ENCODE measurements around the gene RPP25.

The RPP25 gene

DNA sequence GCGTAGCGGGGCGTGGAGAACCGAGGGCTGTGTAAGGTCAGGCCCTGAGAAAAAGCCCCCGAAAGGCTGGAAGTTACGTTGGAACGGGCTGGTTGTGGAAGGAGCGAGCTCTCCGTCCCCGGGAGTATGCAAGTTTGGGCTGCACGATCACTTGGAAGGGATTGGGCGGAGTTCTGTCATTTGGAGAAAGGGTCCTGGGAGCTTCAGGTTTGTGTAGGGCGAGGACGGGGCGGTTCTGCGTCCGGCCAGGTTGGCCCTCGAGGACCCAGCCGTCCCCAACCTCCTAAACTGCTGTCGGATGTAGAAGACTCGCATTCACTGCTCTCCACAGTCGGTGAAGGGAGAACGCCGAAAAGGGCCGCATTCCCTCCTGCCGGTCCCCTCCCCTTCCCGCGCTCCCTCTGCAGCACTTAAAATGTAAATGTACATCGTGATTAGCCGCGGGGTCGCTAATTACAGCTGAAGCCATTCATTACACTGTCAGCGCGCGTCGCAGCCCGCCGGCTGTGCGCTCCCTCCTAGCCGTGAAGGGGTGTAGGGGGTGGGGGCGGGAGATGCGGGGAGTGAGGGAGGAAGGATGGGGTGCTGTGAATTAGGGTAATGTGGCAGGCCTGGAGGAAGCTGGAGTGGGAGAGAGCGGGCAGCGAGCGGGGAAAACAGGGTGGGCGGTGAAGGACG lies 2.5 kb upstream of the RPP25 start:
- TF ChIP-seq, protein P1, sequence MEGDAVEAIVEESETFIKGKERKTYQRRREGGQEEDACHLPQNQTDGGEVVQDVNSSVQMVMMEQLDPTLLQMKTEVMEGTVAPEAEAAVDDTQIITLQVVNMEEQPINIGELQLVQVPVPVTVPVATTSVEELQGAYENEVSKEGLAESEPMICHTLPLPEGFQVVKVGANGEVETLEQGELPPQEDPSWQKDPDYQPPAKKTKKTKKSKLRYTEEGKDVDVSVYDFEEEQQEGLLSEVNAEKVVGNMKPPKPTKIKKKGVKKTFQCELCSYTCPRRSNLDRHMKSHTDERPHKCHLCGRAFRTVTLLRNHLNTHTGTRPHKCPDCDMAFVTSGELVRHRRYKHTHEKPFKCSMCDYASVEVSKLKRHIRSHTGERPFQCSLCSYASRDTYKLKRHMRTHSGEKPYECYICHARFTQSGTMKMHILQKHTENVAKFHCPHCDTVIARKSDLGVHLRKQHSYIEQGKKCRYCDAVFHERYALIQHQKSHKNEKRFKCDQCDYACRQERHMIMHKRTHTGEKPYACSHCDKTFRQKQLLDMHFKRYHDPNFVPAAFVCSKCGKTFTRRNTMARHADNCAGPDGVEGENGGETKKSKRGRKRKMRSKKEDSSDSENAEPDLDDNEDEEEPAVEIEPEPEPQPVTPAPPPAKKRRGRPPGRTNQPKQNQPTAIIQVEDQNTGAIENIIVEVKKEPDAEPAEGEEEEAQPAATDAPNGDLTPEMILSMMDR (IDR thresholded peaks at IDR 0.05; ENCODE audit: insufficient read depth, low read length): no peak
- TF ChIP-seq GABPA (IDR thresholded peaks at IDR 0.05; ENCODE audit: low read depth) (no peak), POLR2AphosphoS5 (IDR thresholded peaks at IDR 0.05; ENCODE audit: low read depth) (no peak), SPI1 (IDR thresholded peaks at IDR 0.05; ENCODE audit: borderline replicate concordance, low read depth) (no peak)
- TF ChIP-seq, protein P2, sequence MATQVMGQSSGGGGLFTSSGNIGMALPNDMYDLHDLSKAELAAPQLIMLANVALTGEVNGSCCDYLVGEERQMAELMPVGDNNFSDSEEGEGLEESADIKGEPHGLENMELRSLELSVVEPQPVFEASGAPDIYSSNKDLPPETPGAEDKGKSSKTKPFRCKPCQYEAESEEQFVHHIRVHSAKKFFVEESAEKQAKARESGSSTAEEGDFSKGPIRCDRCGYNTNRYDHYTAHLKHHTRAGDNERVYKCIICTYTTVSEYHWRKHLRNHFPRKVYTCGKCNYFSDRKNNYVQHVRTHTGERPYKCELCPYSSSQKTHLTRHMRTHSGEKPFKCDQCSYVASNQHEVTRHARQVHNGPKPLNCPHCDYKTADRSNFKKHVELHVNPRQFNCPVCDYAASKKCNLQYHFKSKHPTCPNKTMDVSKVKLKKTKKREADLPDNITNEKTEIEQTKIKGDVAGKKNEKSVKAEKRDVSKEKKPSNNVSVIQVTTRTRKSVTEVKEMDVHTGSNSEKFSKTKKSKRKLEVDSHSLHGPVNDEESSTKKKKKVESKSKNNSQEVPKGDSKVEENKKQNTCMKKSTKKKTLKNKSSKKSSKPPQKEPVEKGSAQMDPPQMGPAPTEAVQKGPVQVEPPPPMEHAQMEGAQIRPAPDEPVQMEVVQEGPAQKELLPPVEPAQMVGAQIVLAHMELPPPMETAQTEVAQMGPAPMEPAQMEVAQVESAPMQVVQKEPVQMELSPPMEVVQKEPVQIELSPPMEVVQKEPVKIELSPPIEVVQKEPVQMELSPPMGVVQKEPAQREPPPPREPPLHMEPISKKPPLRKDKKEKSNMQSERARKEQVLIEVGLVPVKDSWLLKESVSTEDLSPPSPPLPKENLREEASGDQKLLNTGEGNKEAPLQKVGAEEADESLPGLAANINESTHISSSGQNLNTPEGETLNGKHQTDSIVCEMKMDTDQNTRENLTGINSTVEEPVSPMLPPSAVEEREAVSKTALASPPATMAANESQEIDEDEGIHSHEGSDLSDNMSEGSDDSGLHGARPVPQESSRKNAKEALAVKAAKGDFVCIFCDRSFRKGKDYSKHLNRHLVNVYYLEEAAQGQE (IDR thresholded peaks at IDR 0.05; ENCODE audit: insufficient replicate concordance, low read depth): no peak
- no peak overlapping the region for H3K27ac ChIP-seq (replicated peaks)
- peaks cover 42% of the 10 kb centered on the region for H3K27me3 ChIP-seq (ENCODE audit: insufficient read depth, poor library complexity, severe bottlenecking)
- DNase-seq (ENCODE audit: low read depth in 1 of 2, low spot score in 1 of 2): no peak
- no peak overlapping the region for H3K4me3 ChIP-seq (replicated peaks; ENCODE audit: insufficient read depth, low read length)

DNA sequence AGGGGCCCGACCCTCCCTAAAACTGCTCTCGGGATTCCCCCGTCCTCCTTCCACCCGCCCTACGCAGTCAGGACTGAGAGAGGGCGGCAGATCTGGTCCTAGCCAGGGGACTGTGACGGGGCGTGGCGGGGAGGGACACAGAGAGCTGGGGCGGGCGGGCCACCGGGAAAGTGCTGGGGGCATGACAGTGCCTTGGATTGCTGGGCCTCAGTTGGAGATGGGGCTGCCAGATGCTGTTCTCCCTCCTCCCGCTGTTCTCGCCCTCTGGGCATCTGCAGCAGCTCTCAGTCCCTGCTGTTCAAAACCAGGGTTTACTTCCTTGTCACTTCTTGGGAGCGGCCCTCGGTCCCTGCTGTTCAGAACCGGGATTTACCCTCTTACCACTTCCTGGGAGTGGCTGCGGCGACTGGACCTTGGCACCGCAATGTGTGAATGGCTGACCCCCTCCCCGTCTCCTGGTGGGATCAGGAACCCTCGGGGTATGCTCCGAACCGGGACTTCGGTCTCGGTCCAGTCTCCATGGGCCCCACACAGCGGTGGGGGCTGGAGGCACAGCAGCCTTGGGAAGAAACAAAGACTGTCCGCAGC lies 1.8 kb upstream of the RPP25 start:
- Histone ChIP-seq H3K27me3 (ENCODE audit: insufficient read depth, poor library complexity, severe bottlenecking) (peaks cover 42% of the 10 kb centered on the region), H3K27ac (replicated peaks) (no peak overlapping the region), H3K4me3 (replicated peaks; ENCODE audit: insufficient read depth, low read length) (no peak overlapping the region)
- no peak for DNase-seq (ENCODE audit: low read depth in 1 of 2, low spot score in 1 of 2)
- TF ChIP-seq POLR2AphosphoS5 (IDR thresholded peaks at IDR 0.05; ENCODE audit: low read depth) (no peak), GABPA (IDR thresholded peaks at IDR 0.05; ENCODE audit: low read depth) (no peak), SPI1 (IDR thresholded peaks at IDR 0.05; ENCODE audit: borderline replicate concordance, low read depth) (no peak)
- TF ChIP-seq, protein P2 (IDR thresholded peaks at IDR 0.05; ENCODE audit: insufficient replicate concordance, low read depth): no peak
- TF ChIP-seq, protein P1 (IDR thresholded peaks at IDR 0.05; ENCODE audit: insufficient read depth, low read length): no peak

DNA sequence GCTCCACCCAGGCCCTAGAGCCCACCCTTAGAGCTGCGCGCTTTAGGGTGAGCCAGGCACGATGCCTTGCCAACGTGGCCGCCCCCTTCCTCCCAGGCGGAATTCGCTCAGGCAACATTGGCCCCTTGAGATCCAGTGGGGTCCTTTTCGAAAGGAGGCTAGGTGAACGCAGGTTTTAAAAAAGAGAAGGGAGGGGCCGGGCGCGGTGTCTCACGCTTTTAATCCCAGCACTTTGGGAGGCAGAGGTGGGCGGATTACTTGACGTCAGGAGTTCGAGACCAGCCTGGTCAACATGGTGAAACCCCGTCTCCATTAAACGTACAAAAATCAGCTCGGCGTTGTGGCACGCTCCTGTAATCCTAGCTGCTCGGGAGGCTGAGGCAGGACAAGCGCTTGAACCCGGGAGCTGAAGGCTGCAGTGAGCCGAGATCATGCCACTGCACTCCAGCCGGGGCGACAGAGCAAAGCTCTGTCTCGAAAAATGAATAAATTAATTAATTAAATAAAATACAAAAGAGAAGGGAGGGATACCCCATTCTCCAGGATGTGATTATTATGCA lies 984 bp upstream of the RPP25 start:
- Histone ChIP-seq H3K27ac (replicated peaks) (no peak overlapping the region), H3K4me3 (replicated peaks; ENCODE audit: insufficient read depth, low read length) (no peak overlapping the region; the same call in 1 of the 2 replicates), H3K27me3 (ENCODE audit: insufficient read depth, poor library complexity, severe bottlenecking) (peaks cover 42% of the 10 kb centered on the region)
- DNase-seq (ENCODE audit: low read depth in 1 of 2, low spot score in 1 of 2): no peak
- TF ChIP-seq, protein P2 (IDR thresholded peaks at IDR 0.05; ENCODE audit: insufficient replicate concordance, low read depth): no peak
- TF ChIP-seq GABPA (IDR thresholded peaks at IDR 0.05; ENCODE audit: low read depth): no peak
- no peak for TF ChIP-seq POLR2AphosphoS5 (IDR thresholded peaks at IDR 0.05; ENCODE audit: low read depth)
- TF ChIP-seq, protein P1 (IDR thresholded peaks at IDR 0.05; ENCODE audit: insufficient read depth, low read length): no peak
- no peak for TF ChIP-seq SPI1 (IDR thresholded peaks at IDR 0.05; ENCODE audit: borderline replicate concordance, low read depth)
